Inflammatory macrophage treated with lipopolysaccharide for 1 hour (primary cell): ENCODE data around the gene PARP12.
A peak's percentile ranks its signal among the peaks of the same experiment; 100 is the strongest.

ENCODE experiments used
- DNase-seq, 2 donors: peaks; one replicate each; pipeline ENCODE4 v3.0.0-alpha.2; 2020 to 2022

The PARP12 gene

DNA sequence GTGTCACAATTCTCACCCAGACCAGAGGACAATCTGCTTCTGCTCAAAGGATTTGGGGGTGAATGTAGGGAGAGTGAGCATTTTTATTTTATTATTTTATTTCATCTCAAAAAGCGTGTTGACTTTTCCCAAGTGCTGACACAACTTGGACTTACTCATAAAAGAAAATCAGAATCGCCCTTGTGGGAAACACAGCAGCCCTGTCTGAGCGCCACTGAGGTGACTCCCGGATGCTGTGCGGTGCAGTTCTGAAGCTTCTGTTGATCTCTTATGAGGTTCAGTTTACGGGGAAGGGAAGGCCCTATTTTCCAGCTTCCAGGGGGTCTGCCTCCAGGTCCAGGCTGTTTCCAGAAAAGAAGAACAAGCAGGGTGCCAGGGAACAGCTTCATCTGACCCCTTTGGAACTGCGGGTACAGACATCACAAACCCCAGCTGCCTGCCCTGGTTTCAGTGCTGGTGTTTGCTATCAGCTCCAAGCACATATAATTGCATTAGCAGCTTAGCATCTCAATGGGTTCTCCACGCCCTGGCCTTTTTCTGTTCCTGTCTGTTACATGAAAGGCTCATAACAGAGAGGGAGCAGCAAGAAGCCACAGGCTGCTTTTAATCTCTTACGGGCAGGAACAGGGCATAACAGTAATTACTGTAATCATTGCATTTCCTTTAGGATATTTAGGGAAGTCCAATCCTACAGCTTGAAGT is 52.4 kb downstream of the PARP12 start:
- DNase-seq: no peak

DNA sequence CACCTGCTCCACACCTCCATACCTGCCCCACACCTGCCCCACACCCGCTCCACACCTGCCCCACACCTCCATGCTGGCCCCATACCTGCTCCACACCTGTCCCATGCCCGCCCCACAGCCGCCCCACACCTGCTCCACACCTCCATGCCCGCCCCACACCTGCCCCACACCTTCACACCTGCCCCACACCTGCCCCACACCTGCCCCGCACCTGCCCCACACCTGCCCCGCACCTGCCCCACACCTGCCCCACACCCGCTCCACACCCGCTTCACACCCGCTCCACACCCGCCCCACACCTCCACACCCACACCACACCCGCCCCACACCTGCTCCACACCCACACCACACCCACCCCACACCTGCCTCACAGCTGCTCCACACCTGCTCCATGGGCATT is 53.0 kb downstream of the PARP12 start:
- no peak for DNase-seq

DNA sequence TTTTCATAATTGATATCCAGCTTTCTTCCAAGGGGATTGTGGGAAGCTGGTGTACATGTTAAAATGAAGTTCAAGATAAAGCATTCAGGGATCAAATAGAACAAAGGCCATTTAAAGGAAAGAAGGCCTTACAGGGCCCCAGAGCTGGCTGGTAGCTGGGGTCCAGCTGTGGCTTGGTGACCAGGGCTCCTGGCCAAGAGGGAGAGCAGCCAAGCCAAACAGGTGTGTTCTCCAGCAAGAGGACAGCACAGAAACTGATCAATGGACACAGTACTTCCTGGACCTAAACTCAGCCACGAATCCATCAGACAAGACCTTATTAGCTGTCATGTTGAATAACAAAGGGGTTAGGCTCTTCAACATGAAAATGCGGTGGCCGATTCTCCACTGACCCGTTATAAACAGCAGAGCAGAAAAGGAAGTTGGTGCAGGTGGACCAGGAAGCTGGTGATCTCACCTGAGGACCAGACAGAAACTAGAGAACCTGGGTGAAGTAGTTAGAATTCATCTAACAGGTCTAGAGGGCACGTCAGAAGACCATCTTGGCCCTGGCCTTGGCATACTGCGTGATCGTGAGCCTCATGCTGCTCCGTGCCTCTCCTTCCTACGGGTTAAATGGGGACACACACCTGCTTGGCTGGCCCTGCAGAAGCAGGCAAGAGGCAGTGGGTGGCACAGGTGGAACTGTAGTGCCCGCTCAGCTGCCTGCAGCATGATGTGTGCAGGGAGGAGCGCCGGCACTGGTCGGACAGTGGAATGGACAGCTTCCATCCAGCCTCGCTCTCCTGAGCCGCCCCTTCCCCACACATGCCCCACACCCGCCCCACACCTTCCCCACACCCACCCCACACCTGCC is 53.8 kb downstream of the PARP12 start:
- DNase-seq: no peak

DNA sequence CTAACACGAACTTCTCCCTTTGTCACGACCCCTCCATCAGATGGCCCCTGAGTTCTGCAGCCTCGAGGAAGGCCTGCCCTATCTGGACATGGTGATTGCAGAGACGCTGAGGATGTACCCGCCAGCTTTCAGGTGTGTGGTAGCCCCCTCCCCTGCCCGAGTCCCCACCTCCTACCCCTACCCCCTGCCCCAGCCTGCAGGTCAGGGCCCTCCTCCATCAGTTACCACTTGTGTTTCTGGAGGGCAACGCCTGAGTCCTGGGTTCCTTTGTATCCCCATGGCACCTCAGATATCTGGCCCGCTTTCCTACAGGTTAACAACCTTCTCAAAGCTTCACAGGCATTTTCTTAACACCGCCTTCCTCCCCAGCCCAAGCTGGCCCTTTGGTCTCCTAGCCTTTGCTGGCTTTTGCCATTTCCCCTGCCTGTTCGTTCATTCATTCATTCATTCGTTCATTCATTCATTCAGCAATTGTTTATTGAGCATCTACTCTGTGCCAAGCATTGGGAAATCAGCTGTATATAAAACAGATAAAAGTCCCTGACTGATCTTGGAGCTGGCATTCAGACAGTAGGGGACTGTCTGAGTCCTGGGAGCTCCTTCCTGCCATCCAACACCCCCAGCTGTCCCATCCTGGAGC is 55.6 kb downstream of the PARP12 start:
- no peak for DNase-seq

DNA sequence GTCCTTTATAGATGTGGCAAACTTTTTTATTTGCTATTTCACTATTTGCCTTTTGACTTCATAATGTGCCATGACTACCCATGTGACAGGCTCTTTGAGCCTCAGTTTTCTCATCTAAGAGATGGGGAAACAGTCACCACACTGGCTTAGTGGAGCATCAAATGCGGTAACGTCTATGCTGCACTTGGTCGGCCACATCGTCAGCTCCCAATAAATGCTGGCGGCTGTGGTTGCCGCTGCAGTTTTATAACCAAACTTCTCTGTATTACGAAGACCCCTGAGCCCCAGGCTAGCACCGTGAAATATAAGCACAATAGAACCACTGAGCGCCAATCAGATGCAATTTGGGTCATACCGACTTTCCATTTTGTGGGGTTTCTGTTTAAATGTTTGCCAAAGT is 56.2 kb downstream of the PARP12 start:
- no peak for DNase-seq

DNA sequence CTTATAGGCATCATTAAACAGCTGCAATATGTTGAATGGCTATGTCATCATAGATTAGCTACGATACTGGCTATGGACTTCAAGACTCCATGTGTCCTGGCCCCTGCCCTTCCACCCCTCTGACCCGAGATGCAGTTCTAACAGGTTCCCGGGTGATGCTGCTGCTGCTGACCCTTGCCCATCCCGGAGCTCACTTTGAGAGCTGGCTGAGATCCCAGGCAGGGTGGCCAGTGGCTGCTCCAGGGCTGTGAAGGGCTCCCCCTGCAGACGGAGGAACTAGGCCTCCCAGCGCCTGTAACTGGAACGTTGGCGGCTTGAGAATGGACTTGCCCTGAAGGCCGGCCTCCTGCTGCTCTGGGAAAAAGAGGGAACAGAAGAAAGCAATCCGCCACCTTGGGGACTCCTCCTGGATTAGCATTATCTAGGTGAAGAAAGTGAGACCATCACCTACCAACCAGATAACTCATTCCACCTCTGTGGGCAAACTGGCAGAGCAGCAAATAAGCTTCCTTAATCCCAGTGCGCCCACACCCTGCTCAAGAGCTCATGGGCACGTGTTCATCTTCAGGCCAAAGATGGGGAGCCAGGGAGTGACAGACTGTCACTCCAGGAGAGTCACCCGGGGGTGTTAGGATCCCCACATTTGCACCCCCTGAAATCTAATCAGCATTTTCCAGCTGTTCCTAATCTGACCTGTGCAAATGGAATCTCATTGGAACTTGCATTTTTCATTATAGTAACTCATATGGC is 56.8 kb downstream of the PARP12 start:
- DNase-seq: no peak

DNA sequence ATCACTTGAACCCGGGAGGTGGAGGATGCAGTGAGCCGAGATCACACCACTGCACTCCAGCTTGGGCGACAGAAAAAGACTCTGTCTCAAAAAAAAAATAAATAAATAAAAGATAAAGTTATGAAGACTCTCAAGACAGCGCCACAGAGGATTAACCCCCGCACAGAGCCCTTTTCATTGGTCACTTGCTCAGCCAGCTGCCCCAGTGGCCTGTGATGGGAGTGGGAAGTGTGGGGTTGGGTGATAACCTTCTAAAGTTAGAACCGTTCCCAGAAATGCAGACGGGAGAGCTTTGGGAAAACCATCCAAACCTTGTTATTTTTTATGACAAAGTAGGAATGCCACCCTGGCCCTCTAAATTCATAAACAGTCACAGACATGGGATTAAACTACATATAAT is 57.4 kb downstream of the PARP12 start:
- DNase-seq: no peak

DNA sequence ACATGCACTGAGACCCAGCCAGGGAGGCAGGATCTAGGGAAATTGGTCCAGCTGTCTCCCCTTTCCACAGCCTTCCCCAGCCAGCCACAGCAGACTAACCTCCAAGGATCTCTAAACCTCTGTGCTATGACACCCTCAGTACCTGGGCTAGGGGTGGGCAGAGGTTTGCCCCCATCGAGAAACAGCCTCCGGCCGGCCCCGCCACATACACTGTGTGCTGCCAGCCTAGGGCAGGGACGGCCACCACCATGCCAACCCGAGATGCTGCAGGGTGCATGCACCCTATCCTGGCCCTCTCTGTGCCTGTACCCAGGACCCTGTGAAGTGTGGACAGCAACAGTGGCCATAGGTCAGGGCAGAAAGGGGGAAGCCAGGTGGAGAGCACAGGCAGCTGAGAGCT is 58.1 kb downstream of the PARP12 start:
- no peak for DNase-seq

DNA sequence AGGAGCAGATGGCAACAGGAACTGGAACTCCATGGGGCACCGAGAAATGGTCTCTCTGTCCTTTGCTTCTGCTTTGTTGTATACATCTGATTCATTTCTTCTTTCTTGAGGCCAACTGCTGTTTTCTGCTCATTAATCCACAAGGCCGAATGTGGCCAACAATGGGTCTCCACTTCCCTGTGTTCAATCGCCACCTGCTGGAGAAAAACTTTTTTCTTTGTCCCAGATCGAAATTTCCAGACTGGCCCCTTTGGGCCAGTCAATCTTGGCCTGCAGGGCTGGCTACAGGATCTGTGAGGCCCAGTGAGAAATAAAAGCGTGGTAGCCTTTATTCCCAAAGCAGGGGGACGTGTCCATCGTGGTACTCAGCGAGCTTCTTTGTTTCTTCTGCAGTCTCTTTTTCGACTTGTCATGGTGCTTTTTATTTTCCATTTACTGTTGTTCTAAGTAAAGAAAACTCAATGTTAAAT is 58.8 kb downstream of the PARP12 start:
- DNase-seq: peak; percentile 21 to 80

DNA sequence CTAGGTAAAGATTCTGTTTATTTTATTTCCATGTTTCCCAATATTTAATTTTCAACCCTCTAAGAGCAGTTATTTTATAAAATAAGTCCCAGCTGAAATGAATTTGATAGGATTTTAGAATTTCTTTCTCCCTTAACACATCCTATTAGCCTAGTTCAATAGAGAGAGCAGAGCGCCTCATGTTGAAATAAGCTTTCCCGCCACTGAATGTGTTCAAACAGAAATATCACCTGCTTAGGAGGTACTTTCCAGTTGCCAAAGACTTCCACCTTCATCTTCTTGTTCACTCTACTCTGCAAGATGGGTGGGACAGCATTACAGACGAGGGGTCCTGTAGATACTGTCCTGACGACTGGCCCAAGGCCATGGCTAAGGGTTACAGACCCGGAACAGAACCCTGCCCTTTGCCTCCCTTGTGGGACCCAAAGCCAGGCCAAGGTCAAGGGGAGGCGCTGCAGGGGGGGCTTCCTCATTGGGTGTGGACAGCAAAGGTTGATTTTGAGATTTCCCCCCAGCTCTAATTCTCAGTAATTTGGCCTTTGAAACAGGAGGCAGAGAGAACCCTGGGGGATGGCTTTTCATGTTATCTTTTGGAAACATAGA is 62.0 kb downstream of the PARP12 start:
- DNase-seq: no peak

DNA sequence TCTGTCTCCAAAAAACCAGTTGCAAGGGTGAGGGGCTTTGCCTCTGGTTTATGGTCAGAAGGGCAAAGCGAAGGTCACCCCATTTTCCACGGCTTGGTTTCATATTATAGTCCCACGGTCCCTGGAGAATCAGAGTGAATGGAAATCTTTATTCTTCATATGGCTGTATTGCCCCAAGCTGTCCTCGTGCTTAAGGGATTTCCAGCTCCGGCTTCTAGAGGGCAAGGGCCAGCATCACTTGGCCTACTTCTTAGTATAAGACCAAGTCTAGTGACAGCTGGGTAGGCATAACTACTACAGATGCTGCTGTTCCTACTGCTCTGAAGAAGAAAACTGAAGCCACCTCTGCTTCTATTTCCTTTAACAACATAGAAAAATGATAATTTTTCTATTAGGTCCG is 63.2 kb downstream of the PARP12 start:
- DNase-seq: no peak

DNA sequence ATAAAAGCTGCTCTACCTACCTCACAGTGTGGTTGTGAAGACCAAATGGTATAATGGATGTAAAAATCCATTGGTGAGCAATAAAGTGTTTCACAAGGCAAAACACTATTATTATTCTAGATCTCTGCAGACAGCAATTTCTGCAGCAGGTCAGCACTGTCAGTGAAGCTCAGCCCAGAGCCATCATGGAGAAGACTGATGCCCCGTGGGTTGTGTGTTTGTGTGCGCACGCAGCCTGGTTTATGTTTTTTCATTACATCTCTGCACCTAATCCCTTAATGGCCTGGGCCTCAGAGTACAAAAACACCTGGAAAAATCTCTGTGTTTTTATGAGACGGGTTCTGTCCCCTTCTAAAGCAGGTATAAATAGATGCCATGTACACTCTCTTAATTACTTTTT is 64.2 kb downstream of the PARP12 start:
- no peak for DNase-seq

DNA sequence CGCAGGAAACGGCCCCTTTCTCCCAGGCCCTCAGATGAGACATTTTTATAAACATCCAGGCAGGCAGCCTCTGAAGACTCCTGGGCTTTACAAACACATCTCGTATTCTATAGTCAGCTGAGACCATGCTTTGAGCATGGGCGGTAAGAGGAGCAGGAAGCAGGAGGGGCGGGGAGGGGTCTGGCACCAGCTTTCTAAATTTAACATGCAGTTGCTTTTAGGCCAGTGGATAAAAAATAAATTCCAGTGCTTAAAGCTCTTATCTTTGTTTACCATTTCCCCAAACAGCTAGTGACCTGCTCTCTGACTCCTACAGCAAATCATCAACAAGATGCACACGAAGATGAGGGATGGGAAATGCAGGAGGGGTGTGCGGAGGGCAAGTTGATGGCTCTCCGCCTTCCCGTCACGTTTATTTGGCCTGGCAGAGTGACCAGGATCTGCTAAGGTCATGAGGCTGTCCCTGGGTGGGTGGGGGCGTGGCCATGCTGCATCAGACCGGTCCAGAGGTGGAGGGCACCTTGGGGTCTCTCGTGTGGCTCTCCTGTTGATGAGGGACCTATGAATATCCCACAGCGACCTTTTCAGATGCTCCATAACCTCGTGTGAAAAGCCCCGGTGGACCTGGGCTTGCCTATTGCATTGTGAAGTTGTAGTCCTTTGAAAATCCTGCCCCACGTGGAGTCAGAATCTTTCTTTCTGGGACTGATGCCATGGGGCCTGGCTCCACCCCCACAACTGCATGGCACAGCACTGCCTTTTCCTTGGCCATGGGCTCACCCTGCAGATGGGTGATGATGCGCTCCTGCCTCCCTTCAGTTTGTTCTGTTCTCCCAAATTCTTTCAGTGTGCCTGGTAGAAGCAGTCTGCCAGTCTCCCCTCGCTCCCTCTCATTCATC is 67.5 kb downstream of the PARP12 start:
- no peak for DNase-seq

DNA sequence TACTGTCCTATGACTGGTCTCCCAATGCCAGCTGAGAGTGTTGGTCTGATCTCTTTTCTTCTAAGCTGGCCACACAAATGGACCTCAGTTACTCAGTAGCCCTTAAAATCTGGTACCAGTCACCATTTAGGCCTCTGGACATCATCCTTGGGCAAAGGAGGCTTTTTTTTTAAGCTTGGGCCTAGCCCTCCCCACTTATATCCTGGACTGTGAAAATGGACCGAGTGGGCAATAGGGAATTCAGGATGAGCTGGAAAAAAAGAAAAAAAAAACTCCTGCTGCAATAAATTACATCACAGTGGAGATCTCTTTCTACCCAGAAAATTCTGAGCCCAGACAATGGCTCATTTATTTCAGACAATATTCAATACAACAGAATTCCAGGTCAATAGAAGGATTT is 68.4 kb downstream of the PARP12 start:
- DNase-seq: no peak

DNA sequence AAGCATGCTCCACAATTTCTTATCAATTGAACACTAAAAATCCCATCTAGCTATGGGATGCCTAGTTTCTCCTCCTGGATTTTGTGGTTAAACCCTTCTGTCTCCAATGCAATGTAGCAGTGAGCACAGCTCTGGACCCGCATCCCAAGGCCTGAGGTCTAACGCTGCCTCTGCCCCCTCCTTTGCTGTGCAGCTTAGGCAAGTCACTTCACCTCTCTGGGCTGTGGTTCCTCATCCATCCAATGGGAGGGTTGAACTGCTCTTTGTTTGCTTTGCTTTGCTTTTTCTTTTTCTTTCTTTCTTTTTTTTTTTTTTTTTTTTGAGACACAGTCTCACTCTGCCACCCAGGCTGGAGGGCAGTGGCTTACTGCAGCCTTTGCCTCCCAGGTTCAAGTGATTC is 69.2 kb downstream of the PARP12 start:
- no peak for DNase-seq

DNA sequence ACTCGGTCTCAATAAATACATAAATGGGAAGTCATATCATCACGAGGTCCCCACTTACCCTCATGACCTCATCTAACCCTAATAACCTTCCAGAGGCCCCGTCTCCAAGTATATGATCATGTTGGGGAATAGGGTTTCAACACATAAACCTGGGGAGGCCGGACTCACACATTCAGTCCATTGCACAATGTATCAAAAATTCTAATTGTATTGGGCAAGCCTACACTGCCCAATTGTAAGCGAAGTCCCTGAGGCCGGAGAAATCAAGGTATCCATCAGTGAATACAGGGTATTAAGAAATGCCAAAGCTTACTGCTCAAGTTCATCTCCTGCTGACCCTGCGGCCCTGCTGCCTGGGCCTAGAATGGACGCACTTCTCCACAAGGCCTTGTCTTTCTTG is 69.6 kb downstream of the PARP12 start:
- peak; percentile 14 to 33 for DNase-seq

DNA sequence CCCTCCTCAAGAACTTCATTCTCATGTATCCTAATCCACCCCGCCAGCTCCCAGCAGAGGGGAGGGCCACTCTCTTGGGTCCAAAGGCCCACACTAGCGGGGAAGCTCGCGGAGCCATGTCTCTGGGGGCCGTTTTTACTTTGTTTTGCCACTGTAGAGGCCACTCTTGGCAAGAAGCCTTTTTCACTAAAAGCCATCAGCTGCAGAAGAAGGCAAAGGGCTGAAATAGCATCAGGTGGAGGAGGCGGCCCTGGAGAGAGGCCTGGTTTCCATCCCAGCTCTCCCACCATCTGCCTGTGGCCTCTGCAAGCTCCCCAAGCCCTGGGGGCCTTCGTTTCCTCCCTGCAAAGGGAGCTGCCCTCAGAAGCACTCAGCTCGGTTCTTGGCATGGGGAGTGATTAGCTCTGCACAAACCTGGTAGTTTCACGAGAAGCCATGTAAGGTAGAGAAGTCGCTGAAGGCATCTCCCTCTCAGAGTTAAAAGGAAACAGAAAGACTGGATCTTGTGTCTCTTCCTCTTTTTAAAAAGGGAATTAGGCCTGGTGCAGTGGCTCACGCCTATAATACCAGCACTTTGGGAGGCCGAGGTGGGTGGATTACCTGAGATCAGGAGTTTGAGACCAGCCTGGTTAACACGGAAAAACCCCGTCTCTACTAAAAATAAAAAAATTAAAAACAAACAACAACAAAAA is 70.3 kb downstream of the PARP12 start:
- peak; percentile 22 to 28 for DNase-seq

DNA sequence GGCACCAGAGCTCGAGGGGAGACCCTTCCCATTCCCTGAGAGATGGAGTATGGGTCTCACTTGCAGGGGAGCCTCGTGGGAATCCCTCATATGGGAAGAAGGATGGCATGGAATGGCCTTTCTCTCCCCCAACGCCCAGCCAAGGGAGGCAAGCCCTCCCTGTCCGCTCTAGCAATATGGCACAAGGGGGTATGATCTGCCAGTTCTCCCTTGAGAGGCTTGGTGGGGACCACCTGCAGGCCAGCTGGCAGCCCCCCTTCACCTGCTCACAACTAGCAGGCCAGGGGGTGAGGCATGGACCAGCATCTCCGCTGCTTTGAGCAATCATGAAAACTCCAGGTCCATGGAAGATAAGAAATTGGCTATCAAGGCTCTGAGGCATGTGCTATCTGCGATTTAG is 70.8 kb downstream of the PARP12 start:
- DNase-seq: no peak

DNA sequence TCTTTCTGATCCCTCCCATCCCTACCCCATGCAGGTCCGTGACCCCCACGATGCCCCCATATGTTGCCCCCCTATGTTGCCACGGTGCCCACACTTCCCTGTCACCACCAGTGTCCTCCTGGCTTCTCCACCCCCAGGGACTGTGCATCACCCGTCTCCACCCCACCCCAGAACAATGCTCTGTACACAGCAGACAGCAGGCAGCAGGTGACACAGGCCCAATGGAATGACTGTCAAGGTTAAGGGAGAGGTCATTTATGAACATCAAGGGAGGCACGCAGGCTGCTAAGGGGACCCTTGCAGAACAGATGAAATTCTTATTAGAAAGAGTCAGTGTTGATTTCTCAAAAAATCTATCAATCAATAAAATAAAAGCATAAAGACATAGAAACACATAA is 71.5 kb downstream of the PARP12 start:
- no peak for DNase-seq

DNA sequence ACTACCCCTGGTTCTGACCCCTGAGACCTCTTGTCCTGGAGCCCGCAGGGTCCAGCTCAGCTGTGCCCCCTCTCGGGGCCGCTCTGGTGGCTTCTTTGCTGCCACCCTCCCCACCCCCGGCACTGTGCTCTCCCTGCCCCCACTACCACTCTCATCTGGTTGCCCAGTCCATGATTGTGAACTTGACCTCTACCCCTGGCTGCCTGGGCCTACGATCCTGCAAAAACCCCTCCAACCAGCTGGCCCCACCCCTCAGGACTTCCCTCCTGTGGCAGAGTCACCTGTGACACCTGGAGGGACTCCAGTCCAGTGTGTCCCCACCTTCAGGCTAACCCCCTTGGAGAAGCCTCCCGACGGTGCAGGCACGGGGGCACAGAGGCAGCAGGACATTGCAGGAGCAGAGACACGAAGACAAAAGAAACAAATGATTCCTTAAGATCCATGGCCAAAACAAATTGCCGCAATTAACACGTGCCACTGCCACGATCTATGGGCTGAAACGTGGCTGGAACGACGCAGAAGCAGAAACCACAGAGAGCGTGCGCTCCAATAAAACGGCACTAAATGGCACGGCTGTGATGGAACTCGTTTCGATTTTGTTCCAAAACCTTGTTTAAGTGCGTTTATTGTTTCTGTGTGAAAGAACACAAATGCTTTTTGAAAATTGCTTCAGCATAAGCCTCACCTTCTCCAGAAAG is 72.0 kb downstream of the PARP12 start:
- no peak for DNase-seq
